ENCODE measurements around the gene CD27. TPM values are rescaled to one million over a fixed set of nuclear protein-coding genes. Genes with fewer than 3 reads are reported as not detected.

Gene CD27
- total RNA-seq, 1 donor from 2014 or later = 0.16 TPM

- TF ChIP-seq CTCF (IDR thresholded peaks at IDR 0.05; ENCODE audit: borderline replicate concordance) = no peak
- H3K4me1 ChIP-seq = peaks cover 3% of the 10 kb centered on the region
- intact Hi-C loops (cut with micrococcal nuclease) = no loop called here
- no peak overlapping the region for H3K27ac ChIP-seq (replicated peaks)
- no peaks in the 10 kb centered on the region for H3K9me3 ChIP-seq (replicated peaks)
- peaks cover 36% of the 10 kb centered on the region for H3K36me3 ChIP-seq
- no peaks in the 10 kb centered on the region for H3K27me3 ChIP-seq (ENCODE audit: low read depth)
- no peak overlapping the region for H3K4me3 ChIP-seq
- no peak for DNase-seq
Measured at GRCh38 chr12:6500466-6500865, 55.7 kb downstream of the CD27 start.

Other genes with a start within 250 kb of the CD27 start
- gene CD9, start 244.6 kb upstream of the CD27 start, total RNA-seq = 55.5 TPM
- 0.08 TPM for gene PLEKHG6, start 134.3 kb upstream of the CD27 start, total RNA-seq
- 45.6 TPM for gene TNFRSF1A, start 102.9 kb upstream of the CD27 start, total RNA-seq
- gene SCNN1A, start 69.4 kb upstream of the CD27 start, total RNA-seq = 0.22 TPM
- gene LTBR, start 60.8 kb upstream of the CD27 start, total RNA-seq = 23.5 TPM
- 16.4 TPM for gene TAPBPL, start 7.1 kb downstream of the CD27 start, total RNA-seq
- 4.2 TPM for gene VAMP1, start 25.7 kb downstream of the CD27 start, total RNA-seq
- gene MRPL51, start 48.3 kb downstream of the CD27 start, total RNA-seq = 235 TPM
- gene NCAPD2, start 49.1 kb downstream of the CD27 start, total RNA-seq = 9.2 TPM
- gene GAPDH, start 89.6 kb downstream of the CD27 start, total RNA-seq = 4,161 TPM
- 14.4 TPM for gene IFFO1, start 111.1 kb downstream of the CD27 start, total RNA-seq
- gene NOP2, start 123.3 kb downstream of the CD27 start, total RNA-seq = 15.3 TPM
- gene CHD4, start 162.4 kb downstream of the CD27 start, total RNA-seq = 151 TPM
- gene LPAR5, start 191.0 kb downstream of the CD27 start, total RNA-seq = 7.0 TPM
- gene ACRBP, start 202.5 kb downstream of the CD27 start, total RNA-seq = 1.4 TPM
- gene ING4, start 218.2 kb downstream of the CD27 start, total RNA-seq = 23.2 TPM
- 26.5 TPM for gene ZNF384, start 244.4 kb downstream of the CD27 start, total RNA-seq

Measured in left ventricle myocardium inferior (tissue), 1 donor.